Endometrial microvascular endothelial cells (primary cell): Measurements from ENCODE around the gene NPNT. TPM values are rescaled to one million over a fixed set of nuclear protein-coding genes. Genes with fewer than 3 reads are reported as not detected.
"Not testable (repeated sequence)": the region's sequence is repeated elsewhere in the genome, so short reads cannot be mapped to it uniquely, and the experiment has no call there.

Experiments used
- in situ Hi-C: cut with HindIII; loops from 2 replicates; pipeline ENCODE4 v1.10.0; 2017; ENCODE audit warnings: low sequenced_read_pairs, low pct_unique_long_range_greater_than_20kb; ENCODE audit errors: inconsistent ontology term
- total RNA-seq: library from RNA; depleted of rRNA; stranded (reverse); fragments of >200 nt; gene quantifications from one replicate; pipeline ENCODE4 v1.2.3, GENCODE V29; 2015; ENCODE audit errors: inconsistent ontology term

The NPNT gene, protein sequence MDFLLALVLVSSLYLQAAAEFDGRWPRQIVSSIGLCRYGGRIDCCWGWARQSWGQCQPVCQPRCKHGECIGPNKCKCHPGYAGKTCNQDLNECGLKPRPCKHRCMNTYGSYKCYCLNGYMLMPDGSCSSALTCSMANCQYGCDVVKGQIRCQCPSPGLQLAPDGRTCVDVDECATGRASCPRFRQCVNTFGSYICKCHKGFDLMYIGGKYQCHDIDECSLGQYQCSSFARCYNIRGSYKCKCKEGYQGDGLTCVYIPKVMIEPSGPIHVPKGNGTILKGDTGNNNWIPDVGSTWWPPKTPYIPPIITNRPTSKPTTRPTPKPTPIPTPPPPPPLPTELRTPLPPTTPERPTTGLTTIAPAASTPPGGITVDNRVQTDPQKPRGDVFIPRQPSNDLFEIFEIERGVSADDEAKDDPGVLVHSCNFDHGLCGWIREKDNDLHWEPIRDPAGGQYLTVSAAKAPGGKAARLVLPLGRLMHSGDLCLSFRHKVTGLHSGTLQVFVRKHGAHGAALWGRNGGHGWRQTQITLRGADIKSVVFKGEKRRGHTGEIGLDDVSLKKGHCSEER
- total RNA-seq: not detected

DNA sequence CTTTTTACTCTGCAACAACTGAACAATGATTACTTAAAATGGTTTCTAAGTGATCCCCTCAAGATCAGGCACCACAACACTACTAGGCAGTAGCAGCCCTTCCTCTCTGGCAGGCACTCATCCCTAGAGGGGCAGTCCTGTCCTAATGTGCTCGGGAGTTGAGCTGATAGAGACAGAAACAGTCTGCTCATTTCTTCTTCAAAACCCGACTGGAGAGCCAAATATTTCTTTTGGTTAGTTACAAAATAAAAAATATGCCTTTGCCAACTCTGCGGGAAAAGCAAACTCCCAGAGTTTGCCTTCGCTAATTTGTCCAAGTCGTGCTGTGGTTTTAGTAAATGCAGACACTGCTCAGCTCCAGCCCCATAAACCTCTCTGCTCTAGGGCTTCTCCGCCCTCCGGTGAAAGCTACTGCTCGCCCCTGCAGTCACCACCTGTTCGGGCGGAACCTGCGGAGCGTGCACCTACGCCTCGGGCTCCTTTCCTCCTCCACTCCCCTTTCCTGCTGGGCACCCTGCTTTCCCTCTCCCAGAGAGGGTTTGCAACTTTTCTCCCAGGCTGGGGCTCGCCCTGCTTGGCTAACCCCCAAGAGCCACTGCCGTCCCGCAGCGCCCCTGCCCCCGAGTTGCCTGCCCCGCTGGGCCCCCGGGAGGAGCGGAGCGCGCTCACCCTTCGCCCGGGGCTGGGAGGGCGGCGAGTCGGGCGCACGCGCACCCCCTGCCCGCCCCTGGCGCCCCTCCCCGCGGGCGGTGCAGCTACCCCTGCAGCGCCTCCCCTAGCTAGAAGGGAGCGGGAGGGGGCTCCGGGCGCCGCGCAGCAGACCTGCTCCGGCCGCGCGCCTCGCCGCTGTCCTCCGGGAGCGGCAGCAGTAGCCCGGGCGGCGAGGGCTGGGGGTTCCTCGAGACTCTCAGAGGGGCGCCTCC is at the start of gene NPNT:
TSS of gene NPNT (plus strand) at position 812 of the 923 bp plus-strand sequence. CDS start 182 bp downstream, outside the sequence.
- in situ Hi-C loops: no loop called here

DNA sequence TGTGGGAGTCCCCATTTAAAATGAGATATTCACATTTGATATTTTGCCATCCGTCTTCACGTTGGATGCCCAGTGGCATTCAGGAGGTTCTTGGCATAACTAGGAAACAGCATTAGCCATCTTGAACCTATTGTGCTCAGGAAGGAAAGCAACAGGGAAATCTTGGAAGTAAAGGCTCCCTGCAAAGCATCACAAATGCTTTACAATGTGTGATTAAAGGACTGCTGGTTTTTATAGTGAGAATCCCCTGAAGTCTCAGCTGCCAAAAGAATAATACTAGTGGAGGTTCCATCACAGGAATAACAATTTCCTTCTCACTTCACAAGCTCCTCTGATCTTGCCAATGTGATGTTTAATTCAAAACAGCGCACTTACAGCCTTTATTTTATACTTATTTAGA is 49.7 kb upstream of the NPNT start:
- in situ Hi-C loops: no loop called here

DNA sequence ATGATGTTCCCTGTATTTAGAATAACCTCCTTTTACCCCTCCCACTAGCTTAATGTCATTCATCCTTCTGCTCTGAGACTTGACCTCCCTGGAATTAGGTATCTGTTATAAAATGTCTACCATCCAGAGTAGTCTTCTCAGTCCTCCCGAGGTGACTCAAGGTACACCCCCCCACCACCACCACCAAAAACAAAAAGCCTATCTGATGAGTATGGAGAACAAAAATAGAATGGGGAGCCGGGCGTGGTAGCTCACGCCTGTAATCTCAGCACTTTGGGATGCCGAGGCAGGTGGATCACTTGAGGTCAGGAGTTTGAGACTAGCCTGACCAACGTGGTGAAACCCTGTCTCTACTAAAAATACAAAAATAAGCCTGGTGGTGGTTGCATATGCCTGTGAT is 46.9 kb upstream of the NPNT start:
- in situ Hi-C loops: not testable (repeated sequence)

DNA sequence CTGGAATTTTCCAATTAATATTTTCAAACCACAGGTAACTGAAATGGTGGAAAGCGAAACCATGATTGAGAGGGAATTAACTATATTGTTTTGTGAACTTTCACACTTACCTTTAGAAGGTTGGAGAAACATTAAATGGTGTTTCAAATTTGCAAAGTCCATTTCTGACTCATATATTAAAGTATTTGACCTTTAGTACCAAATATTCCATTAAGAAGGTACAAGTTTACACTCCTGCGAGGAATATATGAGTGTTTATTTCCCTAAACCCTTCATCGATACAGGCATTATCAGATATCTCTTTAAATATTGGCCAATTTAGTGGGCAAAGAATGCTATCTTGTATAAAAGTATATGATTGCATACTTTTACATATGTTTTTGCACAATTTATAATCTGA is 44.1 kb upstream of the NPNT start:
- in situ Hi-C loops: no loop called here

DNA sequence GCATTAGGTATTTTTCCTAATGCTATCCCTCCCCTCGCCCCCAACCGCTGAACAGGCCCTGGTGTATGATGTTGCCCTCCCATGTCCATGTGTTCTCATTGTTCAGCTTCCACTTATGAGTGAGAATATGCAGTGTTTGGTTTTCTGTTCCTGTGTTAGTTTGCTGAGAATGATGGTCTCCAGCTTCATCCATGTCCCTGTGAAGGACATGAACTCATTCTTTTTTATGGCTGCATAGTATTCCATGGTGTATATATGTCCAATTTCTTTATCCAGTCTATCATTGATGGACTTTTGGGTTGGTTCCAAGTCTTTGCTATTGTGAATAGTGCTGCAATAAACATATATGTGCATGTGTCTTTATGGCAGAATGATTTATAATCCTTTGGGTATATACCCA is 43.0 kb upstream of the NPNT start:
- in situ Hi-C loops: not testable (repeated sequence)

DNA sequence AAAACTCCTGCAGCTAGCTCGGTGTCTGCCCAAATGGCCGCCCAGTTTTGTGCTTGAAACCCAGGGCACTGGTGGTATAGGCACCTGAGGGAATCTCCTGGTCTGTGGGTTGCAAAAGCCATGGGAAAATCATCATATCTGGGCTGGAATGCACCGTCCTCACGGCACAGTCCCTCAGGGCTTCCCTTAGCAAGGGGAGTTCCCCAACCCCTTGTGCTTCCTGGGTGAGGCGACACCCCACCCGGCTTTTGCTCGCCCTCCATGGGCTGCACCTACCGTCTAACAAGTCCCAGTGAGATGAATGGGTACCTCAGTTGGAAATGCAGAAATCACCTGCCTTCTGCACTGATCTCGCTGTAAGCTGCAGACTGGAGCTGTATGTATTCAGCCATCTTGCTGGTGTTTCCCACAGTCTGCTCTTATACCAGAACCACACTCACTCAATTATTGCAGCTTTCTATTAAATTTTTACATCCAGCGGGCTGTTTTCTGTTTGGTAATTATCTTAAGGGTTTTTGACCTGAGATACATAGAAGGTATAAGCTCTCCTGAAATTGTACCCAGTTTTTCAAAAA is 36.7 kb upstream of the NPNT start:
- in situ Hi-C loops: no loop called here

DNA sequence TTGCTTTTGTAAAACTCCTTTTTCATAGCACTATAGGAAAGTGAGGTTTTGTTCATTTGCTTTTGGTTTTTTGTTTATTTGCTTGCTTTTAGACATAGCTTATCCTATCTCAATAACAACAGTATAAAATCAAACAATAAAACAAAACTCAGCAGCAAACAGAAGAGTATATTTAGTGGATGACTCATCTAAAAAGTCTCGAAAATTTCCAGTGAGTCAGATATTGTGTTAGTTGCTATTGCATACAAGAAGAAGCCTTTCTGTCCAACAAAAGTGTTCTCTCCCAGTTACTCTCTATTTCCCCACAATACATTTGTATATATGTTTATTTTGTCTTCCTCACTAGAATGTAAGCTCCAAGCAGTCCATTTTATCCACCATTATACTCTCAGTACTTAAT is 36.0 kb upstream of the NPNT start:
- in situ Hi-C loops: no loop called here

DNA sequence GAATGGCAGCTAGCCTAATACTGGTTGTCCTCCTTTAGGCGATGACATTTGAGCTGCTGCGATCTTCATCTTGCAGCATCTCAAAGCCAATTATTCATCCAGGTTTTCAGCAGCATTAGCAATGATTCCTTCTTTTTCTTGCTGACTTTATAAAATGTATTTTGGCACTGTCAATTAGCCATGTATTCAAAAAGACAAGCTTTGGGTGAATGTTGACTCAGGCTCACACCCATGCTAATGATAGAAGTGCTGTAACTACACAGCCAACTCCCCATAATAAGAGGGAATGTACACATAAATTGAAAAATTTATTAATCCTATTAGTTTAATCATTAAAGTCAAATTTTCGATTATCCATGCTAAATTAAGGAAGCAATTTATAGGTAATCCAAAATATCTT is 24.3 kb upstream of the NPNT start:
- in situ Hi-C loops: no loop called here

DNA sequence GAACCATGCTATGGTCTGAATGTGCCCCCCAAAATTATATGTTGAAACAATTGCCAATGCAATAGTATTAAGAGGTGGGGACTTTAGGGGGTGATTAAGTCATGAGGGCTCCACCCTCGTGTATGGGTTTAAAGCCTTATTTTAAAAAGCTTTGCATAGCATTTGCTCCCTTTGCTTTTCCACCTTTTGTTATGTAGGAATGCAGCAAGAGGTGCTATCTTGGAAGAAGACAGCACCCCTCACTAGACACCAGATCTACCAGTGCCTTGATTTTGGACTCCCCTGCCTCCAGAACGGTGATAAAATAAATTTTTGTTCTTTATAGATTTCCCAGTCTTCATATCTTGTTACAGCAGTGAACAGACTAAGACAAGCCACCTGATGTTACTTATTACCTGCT is 23.3 kb upstream of the NPNT start:
- in situ Hi-C loops: no loop called here

DNA sequence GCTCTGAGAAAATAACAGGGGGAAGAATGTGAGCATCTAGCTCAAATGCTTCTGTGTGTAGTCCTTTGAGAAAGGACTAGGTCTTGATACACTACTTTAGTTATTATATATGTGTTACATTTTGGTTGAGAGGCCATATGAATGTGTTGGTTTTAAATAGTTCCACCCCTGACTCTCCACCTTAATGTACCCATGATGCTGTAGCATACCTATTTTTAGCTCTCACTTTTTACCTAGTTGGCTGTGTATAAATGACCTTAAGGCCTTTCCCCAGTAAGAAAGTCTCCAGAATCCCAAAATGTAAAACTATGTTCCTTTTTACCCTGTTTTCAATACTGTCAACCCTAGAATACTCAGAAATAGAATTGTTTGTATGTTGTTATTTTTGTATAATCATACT is 20.0 kb upstream of the NPNT start:
- in situ Hi-C loops: no loop called here

DNA sequence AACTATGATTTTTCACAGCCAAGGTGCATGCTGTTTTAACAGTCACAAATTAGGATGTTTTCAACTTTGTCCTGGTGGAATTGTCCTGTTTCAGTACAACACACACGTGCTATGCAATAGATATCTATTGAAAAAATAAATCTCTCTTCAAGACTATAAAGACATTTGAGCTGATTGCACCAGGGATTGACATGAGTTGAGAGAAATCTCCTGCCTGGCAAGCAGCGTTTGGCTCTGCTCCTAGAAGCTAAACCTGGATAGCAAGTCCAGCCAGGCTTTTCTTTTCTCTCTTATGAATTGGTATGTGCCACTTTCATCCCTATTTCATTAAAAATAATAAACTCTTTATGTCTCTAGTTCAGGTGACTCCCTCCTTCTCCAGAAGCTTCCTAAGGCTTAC is 16.6 kb upstream of the NPNT start:
- in situ Hi-C loops: no loop called here

DNA sequence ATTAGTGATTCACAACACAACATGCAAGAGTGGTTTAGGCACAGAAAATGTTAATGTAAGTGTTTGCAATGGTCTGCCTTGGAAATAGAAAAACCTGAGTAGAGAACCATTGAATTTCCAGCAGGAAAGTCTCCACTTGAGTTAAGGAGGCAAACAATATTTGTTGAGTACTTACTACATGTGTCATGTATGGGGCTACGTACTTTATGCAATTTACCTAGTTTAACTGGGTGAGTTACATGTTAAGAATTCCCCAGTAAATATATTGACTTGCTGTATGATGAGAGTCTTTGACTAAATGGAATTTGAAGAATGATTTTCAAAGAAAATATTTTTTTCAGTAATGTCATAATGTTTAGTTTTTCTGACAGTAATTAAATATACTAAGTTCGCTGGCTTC is 7.8 kb upstream of the NPNT start:
- in situ Hi-C loops: no loop called here

DNA sequence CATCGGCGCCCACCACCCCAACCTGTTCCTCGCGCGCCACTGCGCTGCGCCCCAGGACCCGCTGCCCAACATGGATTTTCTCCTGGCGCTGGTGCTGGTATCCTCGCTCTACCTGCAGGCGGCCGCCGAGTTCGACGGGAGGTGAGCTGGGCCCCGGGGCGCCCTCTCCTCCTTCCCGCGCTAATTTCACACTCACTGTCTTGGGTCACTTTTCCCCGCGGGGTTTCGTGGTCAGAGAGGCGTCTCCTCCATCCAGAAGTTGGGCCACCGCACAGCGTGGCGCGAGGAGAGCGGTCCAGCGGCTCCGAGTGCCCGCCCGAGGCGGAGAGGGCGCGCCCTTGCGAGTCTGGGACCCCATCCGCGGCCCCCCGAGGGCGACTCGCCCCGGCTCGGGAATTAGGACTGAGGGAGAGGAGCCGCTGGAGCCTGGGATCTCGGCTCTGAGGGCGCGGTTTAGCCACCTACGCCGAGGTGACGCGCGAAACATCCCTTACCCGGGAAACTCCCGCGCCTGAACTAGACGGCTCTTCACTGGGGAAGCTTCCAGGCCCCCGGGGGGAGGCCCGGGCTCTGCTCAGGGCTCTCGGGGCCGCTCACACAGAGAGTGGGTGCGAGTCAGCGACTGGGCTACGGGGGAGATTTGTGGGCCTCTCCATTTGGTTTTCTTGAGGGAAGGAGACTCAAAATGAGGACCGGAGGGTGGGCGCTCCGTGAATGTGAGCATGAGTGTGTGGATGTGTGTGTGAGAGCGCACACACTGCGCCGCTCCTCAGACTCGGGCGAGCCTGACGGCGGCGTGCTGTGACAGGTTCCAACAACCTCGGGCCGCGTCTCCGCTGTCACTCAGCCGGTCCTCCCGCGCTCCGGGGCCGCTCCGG is 551 bp downstream of the NPNT start:
- in situ Hi-C loops: no loop called here

DNA sequence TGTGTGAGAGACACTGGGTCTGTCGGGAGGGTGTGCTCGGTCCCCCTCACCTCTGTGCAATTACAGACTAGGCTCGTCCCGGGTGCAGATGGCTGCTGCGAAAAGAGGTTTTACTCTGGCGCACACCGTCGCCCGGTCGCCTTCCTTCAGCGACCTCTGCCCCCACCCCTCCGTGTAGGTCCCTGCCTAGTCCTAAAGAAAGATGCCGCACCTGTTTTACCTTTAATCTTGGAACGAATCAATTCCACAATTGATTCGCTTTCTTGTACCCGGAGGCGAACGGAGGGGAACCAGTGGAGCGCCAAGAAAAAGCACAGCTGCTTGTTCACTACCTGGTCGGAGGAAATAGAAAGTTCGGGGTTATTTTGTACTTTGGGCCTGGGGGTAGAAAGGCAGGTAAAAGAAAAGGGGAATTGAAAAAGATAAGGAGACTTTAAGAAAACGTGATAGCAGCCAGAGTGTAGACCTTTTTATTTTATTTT is 1.2 kb downstream of the NPNT start:
- in situ Hi-C loops: no loop called here

DNA sequence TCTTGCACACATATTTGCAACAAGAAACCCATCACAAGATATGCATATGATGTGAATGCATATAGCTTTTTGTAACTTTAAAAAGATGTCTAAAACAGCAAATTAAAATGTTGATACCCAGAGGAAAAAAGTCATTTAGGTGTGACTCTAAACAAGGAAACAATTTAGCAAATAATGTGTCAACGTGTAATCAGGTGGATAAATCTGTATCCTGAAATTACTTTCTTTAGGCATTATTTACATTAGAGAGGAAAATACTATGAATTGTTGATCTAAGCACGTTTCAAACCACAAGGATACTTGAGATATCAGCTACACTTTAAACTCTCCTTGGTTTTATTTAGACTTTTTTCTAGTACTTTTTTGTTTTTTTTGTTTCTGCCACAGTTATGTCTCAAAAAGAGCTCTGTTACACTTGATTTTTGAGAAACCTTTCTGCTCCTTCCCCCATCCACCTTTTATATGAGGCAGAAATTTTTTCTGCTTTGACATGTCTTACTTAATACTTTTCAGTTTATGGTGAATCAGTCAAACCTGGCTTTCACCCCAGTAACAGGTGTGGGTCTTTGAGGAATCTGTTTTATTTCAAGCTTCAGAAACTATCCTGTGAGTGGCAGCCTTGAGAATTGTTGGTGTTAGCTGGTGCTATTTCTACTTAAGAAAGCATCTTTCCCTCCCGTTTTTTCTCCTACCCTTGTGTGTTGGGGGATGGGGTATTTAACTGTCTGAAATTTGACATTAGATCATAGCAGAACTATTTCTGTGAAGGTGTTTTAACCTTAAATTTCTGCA is 1.9 kb downstream of the NPNT start:
- in situ Hi-C loops: no loop called here

DNA sequence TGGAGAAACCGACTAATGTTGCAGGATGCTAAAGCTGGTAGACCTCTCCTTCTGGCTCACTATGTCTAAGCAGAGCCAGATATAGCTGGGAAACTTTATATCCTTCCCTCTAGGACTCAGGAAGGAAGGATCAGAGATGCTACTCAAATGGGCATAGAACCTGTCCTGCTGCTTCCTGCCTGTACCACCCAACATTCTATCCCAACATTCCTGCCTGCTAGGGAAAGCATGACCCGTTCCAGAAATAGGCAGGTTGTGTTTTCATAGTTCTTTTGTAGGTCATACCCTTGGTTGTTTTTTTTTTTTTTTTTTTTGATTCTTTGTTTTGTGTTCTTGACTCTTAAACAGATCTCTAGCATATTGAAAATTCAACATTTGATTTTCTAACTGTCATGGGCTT is 5.3 kb downstream of the NPNT start:
- in situ Hi-C loops: no loop called here

DNA sequence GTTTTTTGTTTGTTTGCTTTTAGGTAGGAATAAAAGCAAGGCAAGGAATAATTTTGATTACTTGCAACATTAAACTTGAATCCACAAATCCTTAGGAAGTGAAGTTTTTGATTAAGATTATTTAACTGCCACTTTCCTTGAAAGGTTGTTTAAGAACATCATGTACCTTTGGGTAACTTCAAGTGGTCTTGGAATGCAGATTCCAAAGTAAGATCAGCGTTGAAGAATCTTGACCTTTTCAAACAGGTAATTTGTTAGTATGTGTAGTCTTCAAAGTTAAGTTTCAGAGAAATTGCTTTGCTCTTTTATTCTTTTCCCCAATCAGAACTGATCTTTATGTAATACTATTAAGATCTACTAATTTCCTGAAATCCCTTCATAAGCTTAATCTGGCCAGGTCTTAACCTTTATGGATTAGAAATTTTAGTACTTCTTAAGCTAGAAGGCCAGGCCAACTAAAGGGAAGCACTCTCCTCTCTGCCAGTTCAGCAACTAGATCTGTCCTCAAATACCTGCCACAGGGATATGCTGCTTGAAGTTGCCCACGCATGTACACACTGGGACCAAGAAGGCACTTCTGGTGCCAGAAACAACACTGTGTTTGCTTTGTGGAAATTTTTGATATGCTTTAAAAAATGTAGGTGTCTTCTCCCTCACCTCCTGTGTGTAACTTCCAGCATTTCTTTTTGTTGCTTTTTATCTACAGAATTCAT is 7.4 kb downstream of the NPNT start:
- in situ Hi-C loops: no loop called here
